Motor neuron (in vitro differentiated cells): ENCODE data around the gene FGFR2. TPM values are rescaled to one million over a fixed set of nuclear protein-coding genes. Genes with fewer than 3 reads are reported as not detected.
"Not testable (repeated sequence)": the region's sequence is repeated elsewhere in the genome, so short reads cannot be mapped to it uniquely, and the experiment has no call there.

ENCODE experiments used
- ATAC-seq, 8 experiments: fragments of 200-7000 bp; cut with Tn5 transposase; replicated peaks in 6 of 8; 2 replicates each; pipeline ENCODE4 v1.8.0; 2021; ENCODE audit warnings: mild to moderate bottlenecking in 8 of 8, moderate library complexity in 8 of 8
- H3K27ac ChIP-seq, 2 donors: fragments of 250-450 bp; sonication (Bioruptor Pico); 2 replicates each; pipeline ENCODE4 v1.9.0; 2021; ENCODE audit warnings: antibody characterized with exemption in 2 of 2, mild to moderate bottlenecking in 2 of 2, moderate library complexity in 1 of 2
- H3K4me1 ChIP-seq, 2 donors: fragments of 250-450 bp; sonication (Bioruptor Pico); replicated peaks in 1 of 2; 2 replicates each; pipeline ENCODE4 v1.6.1; 2021; ENCODE audit warnings: antibody characterized with exemption in 2 of 2, mild to moderate bottlenecking in 2 of 2, moderate library complexity in 1 of 2
- H3K4me3 ChIP-seq, 5 donors: fragments of 250-450 bp; sonication (Bioruptor Pico); 2 replicates each; pipeline ENCODE4 v1.9.0; 2021; ENCODE audit warnings: antibody characterized with exemption in 5 of 5, mild to moderate bottlenecking in 5 of 5, moderate library complexity in 4 of 5
- WGBS, 10 experiments: fragments of 450-650 bp; shearing (Covaris generic); methylation state at CpG; one replicate each; pipeline ENCODE4 v1.0.0; 2022; 5-methylcytosine and 5-hydroxymethylcytosine counted together
- in situ Hi-C, 9 experiments: fragments of 400-800 bp; cut with MboI; loops; one replicate each; pipeline ENCODE4 v1.15.0; 2021; ENCODE audit warnings: low sequenced_read_pairs in 9 of 9, low pct_unique_long_range_greater_than_20kb in 2 of 9; ENCODE audit not compliant: unreplicated experiment in 9 of 9
- total RNA-seq, 8 experiments: library from RNA; unstranded; fragments of 300-600 nt; gene quantifications; 2 replicates each; pipeline versions ENCODE4 v1.2.3 to v1.2.4, GENCODE V29; 2022

FGFR2 gene
- total RNA-seq, 8 experiments from 2014 or later = 0.20 to 100.0 (median 32.4) TPM

GRCh38 chr10:121522831-121523230 is 75.4 kb downstream of the FGFR2 start:
- WGBS, 10 experiments = 86 to 100% (median 100%) methylated on average over 1 of the region's 1 CpG; no CpG with 5 or more reads in 4 of the 10 experiments
- in situ Hi-C loops = no loop called here
- Histone ChIP-seq H3K4me3 (no peak overlapping the region), H3K4me1 (peaks cover 51 to 52% of the 10 kb centered on the region in 2 donors), H3K27ac (no peak overlapping the region)
- ATAC-seq = no peak

- H3K27ac ChIP-seq = no peak overlapping the region
- ATAC-seq = no peak
- no peak overlapping the region for H3K4me3 ChIP-seq
- peaks cover 42 to 43% of the 10 kb centered on the region in 2 donors for H3K4me1 ChIP-seq
- 38 to 100% (median 80%) methylated on average over 1 to 11 of the region's 11 CpGs; no CpG with 5 or more reads in 1 of the 10 experiments for WGBS, 10 experiments
- in situ Hi-C loops = no loop called here
Observed at GRCh38 chr10:121521794-121522556, 76.3 kb downstream of the FGFR2 start.

DNA sequence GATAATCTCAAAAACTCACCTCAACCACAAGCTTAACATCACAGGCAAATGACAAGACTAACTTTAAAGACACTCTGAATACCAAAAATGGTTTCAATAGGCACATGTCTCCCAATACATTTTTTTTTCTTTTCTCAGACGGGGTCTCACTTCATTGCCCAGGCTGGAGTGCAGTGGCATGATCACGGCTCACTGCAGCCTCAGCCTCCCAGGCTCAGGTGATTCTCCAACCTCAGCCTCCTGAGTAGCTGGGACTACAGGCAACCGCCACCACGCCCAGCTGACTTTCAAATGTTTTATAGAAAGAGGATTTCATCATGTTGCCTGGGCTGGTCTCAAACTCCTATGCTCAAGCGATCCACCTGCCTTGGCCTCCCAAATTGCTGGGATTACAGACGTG is 77.7 kb downstream of the FGFR2 start:
- H3K27ac ChIP-seq, H3K4me3 ChIP-seq, ATAC-seq, in situ Hi-C loops: not testable (repeated sequence)
- H3K4me1 ChIP-seq = peaks cover 29 to 35% of the 10 kb centered on the region in 2 donors
- WGBS, 10 experiments = 67 to 100% (median 94%) methylated on average over 1 to 4 of the region's 6 CpGs; no CpG with 5 or more reads in 5 of the 10 experiments

- H3K4me3 ChIP-seq = no peak overlapping the region
- WGBS, 10 experiments = 20 to 91% (median 70%) methylated on average over 1 to 12 of the region's 17 CpGs
- no peak for ATAC-seq
- no peak overlapping the region for H3K27ac ChIP-seq
- H3K4me1 ChIP-seq = peaks cover 23 to 30% of the 10 kb centered on the region in 2 donors
- in situ Hi-C loops = no loop called here
Observed at GRCh38 chr10:121519901-121520493, 78.2 kb downstream of the FGFR2 start.

GRCh38 chr10:121519411-121519810 is 78.8 kb downstream of the FGFR2 start:
- WGBS, 10 experiments = 28 to 100% (median 74%) methylated on average over 1 to 5 of the region's 5 CpGs
- no peak overlapping the region for H3K4me3 ChIP-seq
- H3K27ac ChIP-seq = no peak overlapping the region
- no peak for ATAC-seq
- H3K4me1 ChIP-seq = peaks cover 19 to 24% of the 10 kb centered on the region in 2 donors
- in situ Hi-C loops = no loop called here

GRCh38 chr10:121518333-121518732 is 79.9 kb downstream of the FGFR2 start:
- no peak overlapping the region for H3K4me3 ChIP-seq
- peaks cover 8 to 16% of the 10 kb centered on the region in 2 donors for H3K4me1 ChIP-seq
- no peak overlapping the region for H3K27ac ChIP-seq
- no peak for ATAC-seq
- WGBS, 10 experiments = 34 to 100% (median 82%) methylated on average over 2 to 4 of the region's 4 CpGs; no CpG with 5 or more reads in 1 of the 10 experiments
- in situ Hi-C loops = no loop called here

GRCh38 chr10:121516093-121516865 is 82.0 kb downstream of the FGFR2 start:
- Histone ChIP-seq H3K27ac (no peak overlapping the region), H3K4me3 (no peak overlapping the region), H3K4me1 (peaks cover 0 to 7% of the 10 kb centered on the region in 2 donors)
- ATAC-seq = peak in 2 of 8 experiments; percentile 15 to 41
- WGBS, 10 experiments = 21 to 90% (median 81%) methylated on average over 1 to 8 of the region's 8 CpGs
- in situ Hi-C loops = no loop called here

GRCh38 chr10:121514141-121514865 is 83.9 kb downstream of the FGFR2 start:
- 35 to 100% (median 97%) methylated on average over 2 to 8 of the region's 8 CpGs for WGBS, 10 experiments
- no peak overlapping the region for H3K4me3 ChIP-seq
- in situ Hi-C loops = no loop called here
- no peak for ATAC-seq
- no peak overlapping the region for H3K27ac ChIP-seq
- peaks cover 0 to 7% of the 10 kb centered on the region in 2 donors for H3K4me1 ChIP-seq

- Histone ChIP-seq H3K4me3 (no peak overlapping the region), H3K27ac (no peak overlapping the region), H3K4me1 (peaks cover 0 to 7% of the 10 kb centered on the region in 2 donors)
- peak in 1 of 8 experiments; percentile 28 for ATAC-seq
- in situ Hi-C loops = no loop called here
- 0 to 100% (median 87%) methylated on average over 1 to 5 of the region's 5 CpGs; no CpG with 5 or more reads in 1 of the 10 experiments for WGBS, 10 experiments
Observed at GRCh38 chr10:121511943-121512342, 86.3 kb downstream of the FGFR2 start.

- Histone ChIP-seq H3K4me3 (no peak overlapping the region), H3K4me1 (peaks cover 0 to 2% of the 10 kb centered on the region in 2 donors), H3K27ac (no peak overlapping the region)
- ATAC-seq = no peak
- WGBS, 10 experiments = 50 to 94% (median 86%) methylated on average over 1 to 3 of the region's 4 CpGs; no CpG with 5 or more reads in 3 of the 10 experiments
- in situ Hi-C loops = no loop called here
Observed at GRCh38 chr10:121511460-121511859, 86.8 kb downstream of the FGFR2 start.

DNA sequence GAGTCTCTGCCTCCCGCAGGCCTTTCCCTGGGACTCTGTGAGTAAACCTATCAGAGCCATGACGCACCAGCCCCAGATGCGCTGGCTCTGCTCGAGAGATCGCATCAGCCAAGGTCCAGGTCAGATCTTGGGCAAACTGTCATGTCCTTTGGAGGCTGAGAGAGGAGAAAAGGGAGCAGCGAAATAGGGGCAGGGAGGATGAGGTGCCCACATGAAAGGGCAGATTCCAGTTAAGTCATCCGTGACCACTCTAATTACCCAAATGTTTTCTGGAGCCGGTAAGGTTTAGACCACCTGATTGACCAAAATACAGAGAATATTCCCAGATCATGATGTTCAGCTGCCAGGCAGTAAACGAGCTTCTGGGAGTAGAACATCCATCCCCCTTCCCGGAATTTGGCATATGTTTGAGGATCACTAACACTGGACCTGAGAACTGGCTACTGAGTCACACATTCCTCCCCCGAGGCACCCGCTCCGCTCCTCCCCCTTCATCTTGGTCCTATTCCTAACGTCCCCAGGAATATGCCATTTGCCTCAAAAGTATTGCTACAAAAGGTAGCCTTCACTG is 88.0 kb downstream of the FGFR2 start:
- no peak overlapping the region for H3K27ac ChIP-seq
- H3K4me3 ChIP-seq = no peak overlapping the region
- no peak for ATAC-seq
- WGBS, 10 experiments = 46 to 100% (median 94%) methylated on average over 1 to 10 of the region's 14 CpGs; no CpG with 5 or more reads in 1 of the 10 experiments
- H3K4me1 ChIP-seq = no peaks in the 10 kb centered on the region
- in situ Hi-C loops = no loop called here

DNA sequence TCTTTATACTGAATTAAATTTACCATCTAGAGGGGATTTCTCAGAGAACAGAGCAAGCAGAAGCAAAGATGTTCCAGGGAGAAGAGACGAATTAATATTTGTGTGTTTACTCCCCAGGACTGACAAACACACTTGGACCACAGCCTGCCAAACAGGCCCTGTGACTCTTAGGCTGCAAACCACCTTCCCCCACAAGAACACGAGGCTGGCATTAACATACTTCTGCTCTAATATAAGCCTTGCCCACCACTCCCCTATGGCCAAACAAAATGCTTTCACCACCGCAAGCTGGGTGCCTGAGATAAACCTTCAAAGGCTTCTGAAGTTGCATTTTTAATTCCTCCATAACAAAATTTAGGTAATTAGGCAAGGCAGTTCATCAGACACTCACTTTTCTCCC is 88.4 kb downstream of the FGFR2 start:
- ATAC-seq = no peak
- Histone ChIP-seq H3K27ac (no peak overlapping the region), H3K4me1 (no peaks in the 10 kb centered on the region), H3K4me3 (no peak overlapping the region)
- WGBS, 10 experiments = 40 to 100% (median 100%) methylated on average over 1 to 2 of the region's 3 CpGs; no CpG with 5 or more reads in 5 of the 10 experiments
- in situ Hi-C loops = no loop called here
